ENCODE measurements around the gene DNAJA4.

DNA sequence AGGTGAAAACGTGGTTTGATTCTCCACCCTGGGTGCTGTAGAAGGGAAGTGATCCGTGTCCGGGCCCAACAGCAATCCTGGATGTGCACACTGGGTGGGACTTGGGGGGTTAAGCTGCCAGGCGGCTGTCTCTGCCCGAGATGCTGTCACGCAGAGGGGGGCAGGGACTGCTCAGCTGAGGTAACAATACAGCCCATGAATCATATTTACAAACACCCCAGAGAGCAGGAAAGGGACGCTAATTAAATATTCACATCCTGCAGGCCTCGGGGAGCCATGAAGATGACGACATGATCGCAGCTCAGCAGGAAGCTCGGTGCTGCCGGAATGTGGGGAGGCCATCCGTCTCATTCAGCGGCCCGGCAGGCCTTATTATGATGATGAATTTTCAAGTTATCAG is 57.9 kb downstream of the DNAJA4 start:
- TF ChIP-seq, protein P1, sequence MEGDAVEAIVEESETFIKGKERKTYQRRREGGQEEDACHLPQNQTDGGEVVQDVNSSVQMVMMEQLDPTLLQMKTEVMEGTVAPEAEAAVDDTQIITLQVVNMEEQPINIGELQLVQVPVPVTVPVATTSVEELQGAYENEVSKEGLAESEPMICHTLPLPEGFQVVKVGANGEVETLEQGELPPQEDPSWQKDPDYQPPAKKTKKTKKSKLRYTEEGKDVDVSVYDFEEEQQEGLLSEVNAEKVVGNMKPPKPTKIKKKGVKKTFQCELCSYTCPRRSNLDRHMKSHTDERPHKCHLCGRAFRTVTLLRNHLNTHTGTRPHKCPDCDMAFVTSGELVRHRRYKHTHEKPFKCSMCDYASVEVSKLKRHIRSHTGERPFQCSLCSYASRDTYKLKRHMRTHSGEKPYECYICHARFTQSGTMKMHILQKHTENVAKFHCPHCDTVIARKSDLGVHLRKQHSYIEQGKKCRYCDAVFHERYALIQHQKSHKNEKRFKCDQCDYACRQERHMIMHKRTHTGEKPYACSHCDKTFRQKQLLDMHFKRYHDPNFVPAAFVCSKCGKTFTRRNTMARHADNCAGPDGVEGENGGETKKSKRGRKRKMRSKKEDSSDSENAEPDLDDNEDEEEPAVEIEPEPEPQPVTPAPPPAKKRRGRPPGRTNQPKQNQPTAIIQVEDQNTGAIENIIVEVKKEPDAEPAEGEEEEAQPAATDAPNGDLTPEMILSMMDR (conservative IDR thresholded peaks at IDR 0.05; ENCODE audit: low read depth in 2 of 2) = no peak
- TF ChIP-seq POLR2AphosphoS5 (IDR thresholded peaks at IDR 0.05; ENCODE audit: low read depth) (no peak), JUNB (IDR thresholded peaks at IDR 0.05; ENCODE audit: unreplicated experiment) (no peak), EZH2 (IDR thresholded peaks at IDR 0.05; ENCODE audit: low read depth, unreplicated experiment) (no peak), ZNF331 (CRISPR knock-in tag; IDR thresholded peaks at IDR 0.05; ENCODE audit: low read depth) (no peak)
- TF ChIP-seq, protein P2, sequence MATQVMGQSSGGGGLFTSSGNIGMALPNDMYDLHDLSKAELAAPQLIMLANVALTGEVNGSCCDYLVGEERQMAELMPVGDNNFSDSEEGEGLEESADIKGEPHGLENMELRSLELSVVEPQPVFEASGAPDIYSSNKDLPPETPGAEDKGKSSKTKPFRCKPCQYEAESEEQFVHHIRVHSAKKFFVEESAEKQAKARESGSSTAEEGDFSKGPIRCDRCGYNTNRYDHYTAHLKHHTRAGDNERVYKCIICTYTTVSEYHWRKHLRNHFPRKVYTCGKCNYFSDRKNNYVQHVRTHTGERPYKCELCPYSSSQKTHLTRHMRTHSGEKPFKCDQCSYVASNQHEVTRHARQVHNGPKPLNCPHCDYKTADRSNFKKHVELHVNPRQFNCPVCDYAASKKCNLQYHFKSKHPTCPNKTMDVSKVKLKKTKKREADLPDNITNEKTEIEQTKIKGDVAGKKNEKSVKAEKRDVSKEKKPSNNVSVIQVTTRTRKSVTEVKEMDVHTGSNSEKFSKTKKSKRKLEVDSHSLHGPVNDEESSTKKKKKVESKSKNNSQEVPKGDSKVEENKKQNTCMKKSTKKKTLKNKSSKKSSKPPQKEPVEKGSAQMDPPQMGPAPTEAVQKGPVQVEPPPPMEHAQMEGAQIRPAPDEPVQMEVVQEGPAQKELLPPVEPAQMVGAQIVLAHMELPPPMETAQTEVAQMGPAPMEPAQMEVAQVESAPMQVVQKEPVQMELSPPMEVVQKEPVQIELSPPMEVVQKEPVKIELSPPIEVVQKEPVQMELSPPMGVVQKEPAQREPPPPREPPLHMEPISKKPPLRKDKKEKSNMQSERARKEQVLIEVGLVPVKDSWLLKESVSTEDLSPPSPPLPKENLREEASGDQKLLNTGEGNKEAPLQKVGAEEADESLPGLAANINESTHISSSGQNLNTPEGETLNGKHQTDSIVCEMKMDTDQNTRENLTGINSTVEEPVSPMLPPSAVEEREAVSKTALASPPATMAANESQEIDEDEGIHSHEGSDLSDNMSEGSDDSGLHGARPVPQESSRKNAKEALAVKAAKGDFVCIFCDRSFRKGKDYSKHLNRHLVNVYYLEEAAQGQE (IDR thresholded peaks at IDR 0.05; ENCODE audit: unreplicated experiment) = no peak
